Fibroblast of skin of right quadriceps (primary cell): ENCODE measurements around the gene SMAD2.

Experiments used
- DNase-seq: peaks from one replicate; pipeline ENCODE4 v3.0.0-alpha.2; 2013

Gene SMAD2

DNA sequence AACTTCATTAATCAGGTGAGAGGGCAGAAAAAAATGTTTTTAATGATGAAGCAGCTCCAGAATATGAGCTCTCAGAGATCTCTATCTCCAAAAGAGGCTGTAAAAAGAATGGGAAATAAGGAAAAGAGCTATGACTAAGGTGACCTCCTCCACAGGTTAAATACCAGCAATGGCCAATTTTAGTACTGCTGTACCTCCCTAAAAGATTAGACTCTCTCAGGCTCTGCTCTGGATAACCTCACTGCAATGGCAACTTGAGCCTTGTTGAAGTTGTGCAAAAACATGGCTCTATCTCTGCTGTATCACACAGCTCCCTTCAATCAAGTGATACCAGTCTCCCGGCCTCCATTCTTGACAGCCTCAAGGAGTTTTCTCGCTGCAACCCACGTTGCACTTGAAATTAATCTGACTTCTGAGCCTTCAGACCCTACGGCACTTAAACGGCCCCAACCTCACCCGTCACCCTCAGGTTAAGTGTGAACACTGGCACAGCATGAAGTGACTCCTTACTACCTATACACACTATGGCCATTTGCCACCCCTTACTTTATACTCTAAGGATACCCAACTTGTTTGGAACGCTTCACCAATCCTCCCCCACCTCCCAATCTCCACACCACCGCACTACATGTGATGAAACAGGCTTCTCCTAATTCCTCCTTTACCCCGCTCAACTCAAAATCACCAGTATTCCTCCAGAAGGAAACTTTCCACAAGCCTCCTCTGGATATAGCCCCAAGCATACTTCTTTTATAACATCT, 36.3 kb downstream of the SMAD2 start:
- no peak for DNase-seq

DNA sequence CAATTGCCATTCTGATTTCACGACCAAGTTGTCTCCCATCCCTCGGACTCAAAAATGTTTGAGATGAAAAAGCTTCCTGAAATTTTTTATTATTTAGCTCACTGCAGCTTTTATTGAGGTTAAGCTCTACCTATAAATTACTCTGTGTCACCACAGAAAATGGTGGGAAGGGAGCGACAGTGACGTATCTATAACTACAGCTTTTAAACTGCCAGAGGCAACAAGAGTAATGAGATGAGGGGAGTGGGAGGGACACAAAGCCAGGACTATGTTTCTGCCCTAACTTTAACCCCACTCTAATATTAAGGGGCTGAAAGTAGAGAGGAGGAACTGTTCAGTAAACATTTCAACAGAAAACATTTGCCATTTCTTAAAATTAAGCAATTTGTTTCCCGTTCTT, 37.4 kb downstream of the SMAD2 start:
- DNase-seq = no peak

DNA sequence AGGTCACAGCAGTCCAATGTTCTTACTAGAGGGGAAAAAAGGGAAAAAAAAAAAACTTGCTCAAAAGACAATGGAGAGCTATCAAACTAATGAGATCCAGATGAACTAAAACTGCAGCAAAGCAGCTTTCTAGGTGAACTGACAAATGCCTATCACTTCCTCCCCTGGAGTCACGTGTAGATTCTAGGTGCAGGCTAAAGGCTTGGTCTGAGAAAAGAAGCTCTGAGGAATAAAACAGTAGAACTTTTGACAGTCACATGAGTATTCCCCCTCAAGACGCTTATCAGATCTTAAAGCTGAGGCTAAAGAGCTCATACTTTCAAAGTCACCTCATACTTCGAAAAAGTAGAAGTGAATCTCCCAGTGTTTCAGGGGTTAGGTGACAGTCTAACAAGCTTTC, 42.3 kb downstream of the SMAD2 start:
- no peak for DNase-seq

DNA sequence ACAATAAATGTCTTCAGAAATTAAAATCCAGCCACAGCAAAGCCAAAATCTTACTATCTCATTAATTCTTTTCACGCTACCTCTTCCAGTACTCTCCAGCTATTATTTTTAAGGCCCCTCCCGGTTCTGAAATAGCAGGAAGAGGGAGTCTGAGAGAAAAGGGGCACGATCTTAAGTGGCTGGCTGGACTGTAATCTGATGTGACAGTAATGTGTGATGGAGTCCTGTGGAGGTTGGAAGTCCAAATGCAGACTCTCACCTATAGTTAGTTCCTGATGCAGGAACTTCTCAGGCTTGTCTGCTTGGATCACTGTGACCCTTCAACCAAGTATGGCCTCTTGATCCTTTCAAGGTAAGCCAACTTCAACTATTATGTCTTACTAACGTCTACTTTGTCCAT, 43.2 kb downstream of the SMAD2 start:
- DNase-seq = no peak

DNA sequence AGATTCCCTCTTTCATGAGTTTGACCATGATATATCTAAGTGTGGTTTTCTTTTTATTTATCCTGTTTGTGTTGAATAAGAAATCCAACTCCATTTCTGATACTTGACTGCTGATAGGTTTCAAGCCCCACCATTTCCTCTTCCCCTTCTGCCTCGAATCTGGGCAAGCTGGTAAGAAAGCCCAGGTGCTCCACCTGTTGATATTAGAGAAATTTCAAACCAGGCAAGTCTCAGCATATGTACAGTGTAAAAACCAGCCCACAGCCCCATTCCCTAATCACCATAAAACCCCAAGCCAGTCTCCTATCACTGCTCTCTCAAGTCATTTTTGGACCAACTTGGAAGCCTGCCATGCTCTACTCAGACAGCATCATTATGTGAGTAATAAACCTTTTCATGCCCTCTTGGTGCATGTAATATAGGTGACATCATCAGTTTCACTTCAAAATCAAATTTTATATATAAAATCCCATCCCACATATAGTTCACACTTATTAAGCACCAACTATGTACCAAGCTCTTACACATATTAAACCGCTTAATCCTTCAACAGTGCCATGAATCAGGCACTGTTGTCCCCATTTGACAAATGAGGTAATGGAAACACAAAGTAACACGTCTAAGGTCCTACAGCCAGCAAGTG, 46.6 kb downstream of the SMAD2 start:
- peak; percentile 74 for DNase-seq

DNA sequence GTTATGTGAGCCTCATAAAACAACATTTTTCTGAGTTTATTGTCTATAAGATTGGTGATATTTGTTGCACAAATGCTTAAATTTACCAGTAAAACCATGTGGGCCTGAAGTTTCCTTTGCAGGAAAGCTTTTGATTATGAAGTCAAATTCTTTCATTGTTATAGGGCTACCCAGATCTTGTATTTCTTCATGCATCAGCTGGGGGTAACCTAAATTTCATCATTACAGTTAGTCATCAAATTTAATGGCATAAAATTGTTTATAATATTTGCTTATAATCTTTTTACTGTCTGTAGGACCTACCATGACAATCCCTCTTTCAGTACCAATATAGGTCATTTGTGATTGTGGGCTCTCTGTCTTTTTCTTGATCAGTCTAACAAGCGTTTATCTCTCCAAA, 47.8 kb downstream of the SMAD2 start:
- no peak for DNase-seq

DNA sequence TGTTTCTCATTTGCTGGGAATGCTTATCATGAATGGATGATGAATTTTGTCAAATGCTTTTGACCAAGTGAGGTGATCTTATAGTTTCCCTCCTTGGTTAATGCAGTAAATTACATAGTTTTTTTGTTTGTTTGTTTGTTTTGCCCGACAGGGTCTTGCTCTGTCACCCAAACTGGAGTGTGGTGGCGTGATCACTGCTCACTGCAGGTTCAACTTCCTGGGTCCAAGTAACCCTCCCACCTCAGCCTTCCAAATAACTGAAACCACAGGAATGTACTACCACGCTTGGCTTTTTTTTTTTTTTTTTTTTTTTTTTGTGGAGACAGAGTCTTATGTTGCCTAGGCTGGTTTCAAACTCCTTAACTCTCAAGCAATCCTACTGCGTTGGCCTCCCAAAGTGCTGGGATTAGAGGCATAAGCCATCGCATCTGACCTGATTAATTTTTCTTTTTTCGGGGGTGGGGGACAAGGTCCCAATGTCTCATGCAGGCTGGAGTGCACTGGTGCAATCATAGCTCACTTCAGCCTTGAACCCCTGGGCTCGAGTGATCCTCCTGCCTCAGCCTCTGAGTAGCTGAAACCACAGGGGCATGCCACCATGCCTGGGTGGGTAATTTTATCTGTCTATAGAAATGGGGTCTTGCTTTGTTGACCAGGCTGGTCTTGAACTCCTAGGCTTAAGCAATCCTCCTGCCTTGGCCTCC, 48.6 kb downstream of the SMAD2 start:
- DNase-seq = peak; percentile 23

DNA sequence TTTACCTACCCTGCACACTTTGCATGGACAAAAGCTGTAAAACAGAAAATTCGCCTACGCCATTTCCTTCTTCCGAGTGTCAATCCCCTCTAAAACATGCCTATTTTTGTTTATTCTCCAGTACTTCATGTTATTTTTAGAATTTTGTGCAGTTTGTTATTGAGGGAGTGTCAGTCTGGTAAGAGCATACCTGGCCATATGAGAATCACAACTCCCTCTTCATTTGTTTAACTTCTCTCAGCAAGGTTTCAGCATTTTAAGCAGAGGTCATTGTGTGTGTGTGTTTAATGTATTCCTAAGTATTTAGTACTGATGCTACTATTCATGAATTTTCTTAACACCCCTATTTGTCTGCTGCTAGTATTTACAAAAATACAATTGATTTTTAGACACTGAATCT, 49.4 kb downstream of the SMAD2 start:
- no peak for DNase-seq

DNA sequence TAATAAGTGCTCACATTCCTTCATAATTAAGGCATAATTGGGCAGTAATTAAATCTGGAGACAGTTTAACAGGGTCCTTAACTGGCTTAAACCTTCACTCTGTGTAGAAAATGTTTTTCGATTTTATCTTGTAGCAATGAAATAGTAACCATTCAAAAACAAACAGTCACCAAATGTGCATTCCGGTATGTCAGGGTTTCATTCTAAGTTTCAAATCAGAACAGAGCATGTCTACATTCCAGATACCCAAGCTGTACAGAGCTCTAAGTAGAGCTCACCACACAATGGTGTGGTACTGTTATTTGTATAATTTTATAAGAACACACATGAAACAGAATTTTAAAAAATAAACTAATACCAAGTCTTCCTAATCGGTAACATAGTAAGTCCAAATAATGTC, 52.6 kb downstream of the SMAD2 start:
- DNase-seq = no peak

DNA sequence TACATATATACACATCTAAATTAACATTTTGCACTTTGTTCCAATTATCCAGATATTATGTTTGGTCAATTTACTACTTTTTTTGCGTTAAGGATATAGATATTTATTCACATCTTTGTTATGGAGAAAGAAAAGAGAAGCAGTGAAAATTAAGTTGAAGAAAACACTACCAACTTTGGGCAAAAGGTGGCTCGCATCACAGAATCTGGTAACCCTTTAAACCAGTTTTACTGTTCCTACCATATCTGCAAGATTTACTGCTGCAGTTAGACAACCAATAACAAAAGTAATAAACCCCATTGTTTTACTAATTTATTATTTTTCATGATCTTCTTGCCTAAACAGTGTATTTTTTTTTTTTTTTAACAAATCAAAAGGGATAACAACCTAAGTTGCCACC, 53.6 kb downstream of the SMAD2 start:
- no peak for DNase-seq

DNA sequence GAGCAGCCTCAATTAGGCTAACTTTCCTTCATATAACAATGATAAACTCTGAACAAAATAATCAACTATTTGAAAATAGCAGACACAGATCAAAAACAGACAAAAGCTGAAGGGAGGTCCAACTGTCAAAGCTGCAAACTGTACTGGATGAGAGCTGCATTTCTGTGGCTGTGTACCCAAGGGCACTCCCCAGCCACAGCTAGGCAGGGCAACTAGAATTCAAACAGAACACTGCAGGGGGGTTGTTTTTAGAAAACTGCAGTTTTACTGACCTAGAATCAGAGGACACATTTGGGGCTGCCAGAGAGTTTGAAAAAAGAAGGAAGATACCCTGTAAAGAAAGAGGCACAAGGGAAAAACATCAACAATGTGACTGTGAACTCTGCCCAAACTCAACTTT, 56.8 kb downstream of the SMAD2 start:
- DNase-seq = no peak

DNA sequence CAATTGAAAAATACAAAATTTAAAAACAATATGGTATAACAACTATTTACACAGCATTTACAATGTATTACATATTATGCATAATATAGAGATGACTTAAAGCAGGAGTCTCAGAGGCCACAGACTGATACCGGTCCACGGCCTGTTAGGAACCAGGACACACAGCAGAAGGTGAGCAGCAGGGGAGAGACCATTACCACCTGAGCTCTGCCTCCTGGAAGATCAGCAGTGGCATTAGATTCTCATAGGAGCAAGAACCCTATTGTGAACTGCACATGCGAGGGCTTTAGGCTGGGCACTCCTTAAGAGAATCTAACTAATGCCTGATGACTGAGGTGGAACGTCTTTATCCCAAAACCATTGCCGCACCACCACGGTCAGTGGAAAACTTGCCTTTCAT, 58.0 kb downstream of the SMAD2 start:
- no peak for DNase-seq

DNA sequence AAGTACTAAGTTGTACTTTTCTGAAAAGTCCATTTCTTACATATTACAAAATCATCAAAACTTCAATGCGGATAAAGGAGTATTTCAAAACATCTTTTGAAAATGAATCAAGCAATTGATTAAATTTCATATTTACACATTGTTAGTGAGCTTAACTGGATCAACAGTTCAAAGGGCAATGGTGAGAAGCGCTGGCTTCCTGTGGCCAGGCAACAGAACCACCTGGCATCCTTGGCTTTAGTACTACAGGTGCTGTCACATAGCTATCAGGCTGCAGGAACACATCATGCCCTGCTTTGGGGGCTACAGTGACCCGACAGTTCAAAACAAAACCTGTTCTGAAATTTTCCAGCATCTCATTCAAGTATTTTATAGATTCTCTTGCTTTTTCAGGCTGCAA, 59.2 kb downstream of the SMAD2 start:
- DNase-seq = no peak

DNA sequence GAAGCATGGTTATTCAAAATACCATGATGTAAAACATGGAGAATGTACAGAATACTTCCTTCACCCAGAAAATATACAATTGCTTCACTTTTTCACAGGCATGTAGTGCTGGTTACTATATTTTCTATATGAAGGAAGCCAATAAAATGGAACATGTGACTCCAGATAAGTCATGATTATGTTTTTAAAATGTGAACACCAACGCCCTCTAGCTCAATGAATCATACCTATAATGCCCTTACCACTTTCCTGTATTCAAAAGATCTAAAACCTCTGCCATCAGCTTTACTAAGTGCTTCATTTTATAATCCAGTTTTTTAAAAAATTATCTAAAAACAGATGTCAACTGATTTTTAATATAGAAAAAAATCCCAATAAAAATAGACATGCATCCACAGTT, 59.9 kb downstream of the SMAD2 start:
- no peak for DNase-seq

DNA sequence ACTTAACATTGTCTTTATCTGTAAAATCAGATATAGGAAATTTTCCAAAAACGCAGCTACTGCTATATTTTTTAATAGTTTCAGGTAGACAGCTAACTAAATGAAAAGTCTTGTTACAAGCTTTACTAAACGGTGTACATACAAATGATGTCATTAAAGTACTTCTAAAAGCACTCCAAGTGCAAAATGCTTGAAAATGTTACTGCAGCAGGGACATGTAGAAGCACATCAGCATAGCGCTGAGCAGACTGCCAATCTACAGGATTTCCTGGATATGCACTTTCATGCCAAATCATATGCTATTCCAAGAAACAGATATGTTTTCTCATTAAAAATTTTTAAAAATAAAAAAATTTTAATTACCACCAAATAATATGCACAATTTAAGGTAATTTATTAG, 61.7 kb downstream of the SMAD2 start:
- no peak for DNase-seq

DNA sequence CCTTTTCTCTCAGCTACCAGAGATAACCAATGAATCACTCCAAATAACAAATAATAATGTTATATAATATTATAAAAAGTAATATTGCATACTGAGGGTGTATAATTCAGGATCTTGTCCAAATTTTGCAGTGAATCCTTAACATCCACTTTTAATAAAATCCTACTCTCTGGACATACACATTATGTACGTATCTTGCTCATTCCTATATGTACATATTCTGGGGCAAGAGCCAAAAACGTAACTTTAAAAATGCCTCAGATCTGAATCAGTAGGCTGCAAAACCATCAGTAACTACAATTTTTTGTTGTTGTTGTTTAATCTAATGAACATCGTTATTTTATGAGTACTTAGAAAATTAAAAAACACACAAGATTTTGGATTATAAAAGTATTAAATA, 65.3 kb downstream of the SMAD2 start:
- DNase-seq = peak; percentile 5

DNA sequence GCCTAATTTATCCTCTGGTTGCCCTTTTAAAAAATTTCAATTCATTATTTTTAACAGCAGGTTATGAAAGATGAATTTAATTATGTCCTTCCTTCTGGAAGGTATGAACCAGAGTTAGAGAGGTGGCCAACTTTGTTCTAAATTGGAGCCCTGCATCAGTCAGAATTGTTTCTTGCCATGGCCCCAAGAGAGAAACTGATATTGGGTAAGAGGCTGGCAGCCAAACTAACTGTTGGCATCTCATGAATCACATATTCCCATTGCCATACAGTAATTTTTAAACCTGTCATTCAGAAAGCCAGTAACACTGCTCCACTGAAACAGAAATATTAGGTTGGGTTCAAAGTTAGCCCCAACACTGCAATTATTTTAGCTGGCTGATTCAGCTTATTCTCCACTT, 67.4 kb downstream of the SMAD2 start:
- DNase-seq = no peak

DNA sequence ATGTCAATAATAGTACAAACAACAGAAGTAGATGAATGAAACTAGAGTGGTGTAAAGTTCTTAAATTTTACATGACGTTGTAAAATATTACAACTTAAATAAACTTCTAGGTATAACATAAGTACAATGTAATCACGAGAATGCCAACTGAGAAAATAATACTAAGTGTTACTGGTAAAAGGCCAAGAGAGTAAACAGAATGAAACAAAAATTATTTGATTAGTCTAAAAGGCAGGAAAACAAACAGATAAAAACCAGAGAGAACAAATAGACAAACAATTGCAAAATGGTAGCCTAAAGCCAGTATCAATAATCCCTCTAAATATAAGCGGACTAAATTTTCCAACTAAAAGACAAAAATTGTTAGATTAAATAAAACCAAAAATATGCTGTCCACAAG, 71.9 kb downstream of the SMAD2 start:
- no peak for DNase-seq

DNA sequence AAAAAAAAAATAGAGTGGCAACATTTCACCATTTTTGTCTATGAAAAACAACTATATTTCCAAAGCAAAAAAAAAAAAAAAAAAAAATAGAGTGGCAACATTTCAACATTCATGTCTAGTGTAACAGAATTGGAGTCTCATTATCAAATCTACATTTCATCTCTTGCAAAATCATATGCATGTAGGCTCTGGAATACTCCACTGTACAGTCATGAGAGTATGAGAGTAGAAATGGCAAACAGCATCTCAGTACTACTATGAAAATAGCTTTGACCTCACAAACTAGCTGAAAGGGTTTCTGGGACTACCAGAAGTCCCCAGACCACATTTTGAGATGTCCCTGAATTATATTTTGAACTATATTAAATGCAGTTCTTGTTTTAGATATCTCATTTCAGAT, 82.8 kb downstream of the SMAD2 start:
- DNase-seq = no peak

DNA sequence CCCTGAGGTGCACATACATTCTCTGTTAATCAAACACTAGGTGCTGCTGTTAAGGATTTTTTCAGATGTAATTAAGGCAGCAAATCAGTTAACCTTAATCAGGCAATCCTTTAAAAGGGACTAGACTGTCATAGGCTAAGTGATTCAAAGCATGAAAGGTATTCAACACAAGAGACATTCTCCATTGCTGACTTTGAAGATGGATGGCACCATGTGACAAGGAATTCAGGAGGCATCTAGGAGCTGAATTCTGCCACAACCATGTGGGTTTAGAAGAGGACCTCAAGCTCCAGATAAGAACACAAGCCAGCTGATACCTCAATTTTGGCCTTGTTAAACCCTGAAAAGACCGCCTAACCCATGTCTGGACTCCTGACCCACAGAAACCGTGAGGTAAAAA, 84.0 kb downstream of the SMAD2 start:
- DNase-seq = no peak

DNA sequence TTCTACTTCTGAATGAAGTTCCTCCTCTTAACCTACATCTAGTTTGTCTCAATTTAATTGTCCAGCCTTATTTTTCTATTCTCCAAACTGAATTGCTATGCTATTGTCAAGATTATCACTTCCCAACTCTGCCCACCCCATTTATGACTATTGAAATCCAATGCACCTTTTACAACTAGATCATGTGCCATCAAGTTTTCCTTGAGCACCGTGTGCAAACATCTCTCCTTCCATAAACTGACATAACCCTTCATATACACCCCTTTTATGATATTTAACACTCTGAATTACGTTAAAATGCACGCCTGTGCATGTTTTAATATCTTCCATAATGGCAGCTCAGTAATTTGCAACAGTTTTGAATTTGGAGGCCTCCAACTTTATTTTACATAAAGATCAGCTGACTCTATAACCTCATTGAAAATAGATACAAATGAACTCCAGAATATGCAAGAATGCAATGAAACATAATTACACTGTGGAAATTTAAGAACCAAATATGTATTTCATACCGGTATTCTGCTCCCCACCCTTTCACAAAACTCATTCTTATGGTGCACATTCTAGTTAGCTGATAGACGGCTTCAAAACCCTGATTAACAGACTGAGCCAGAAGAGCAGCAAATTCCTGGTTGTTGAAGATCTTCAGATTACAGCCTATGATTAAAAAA, 85.5 kb downstream of the SMAD2 start:
- DNase-seq = no peak

DNA sequence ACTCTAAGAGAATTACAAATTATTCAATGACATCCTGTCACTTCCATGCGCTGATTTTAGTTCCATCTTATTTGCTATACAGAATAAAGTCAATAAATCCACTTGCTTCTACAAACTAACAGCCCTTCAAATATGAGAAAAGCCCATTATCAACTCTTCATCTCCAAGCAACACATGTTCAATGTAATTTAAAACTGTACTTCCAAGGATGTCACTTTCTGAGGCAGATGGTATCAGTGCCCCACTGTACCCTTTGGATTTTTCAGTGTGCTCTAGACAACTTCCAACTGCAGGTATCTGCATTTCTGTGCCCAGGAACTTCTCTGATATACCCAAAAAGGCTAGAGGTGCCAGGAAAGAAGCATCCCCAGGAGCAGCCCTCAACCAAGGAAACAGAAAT, 87.6 kb downstream of the SMAD2 start:
- DNase-seq = no peak

DNA sequence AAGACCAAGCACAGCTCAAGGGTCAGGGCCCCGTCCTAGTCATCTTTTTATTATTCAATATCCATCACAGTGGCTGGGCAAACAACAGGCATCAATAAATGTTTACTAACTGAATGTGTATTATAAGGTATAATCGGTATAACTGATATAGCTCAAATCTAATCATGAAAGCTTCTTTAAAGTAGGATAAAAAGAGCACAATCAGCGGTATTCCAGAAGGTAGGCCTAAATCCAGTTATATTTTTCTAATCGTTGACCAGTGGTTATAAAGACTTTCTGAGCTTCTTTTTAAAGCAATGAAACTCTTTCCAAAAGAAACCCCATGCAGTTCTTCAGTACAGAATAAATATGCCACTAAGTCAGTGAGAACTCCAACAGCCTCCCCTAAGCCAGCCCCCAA, 92.1 kb downstream of the SMAD2 start:
- DNase-seq = no peak

DNA sequence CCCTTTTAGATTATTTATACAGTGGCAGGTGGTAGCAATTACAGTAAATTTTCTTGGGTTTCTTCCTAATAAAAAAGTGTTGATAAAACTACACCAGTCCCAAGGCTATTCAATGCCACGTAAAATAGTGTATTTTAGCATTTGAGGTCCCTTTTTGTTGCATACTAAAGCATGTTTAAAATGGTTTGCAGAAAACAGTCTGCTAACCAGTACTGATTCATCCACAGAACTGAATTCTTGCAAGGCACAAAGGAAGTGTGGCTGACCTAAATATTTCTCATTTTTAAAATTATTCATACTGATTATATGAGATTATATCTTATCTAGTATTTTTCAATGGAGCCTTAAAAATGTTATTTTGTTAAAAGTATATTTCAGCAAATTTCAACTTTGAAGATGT, 98.1 kb downstream of the SMAD2 start:
- DNase-seq = no peak
